ENCODE measurements around the gene CERS4. TPM values are rescaled to one million over a fixed set of nuclear protein-coding genes. Genes with fewer than 3 reads are reported as not detected.
"Not testable (repeated sequence)": the region's sequence is repeated elsewhere in the genome, so short reads cannot be mapped to it uniquely, and the experiment has no call there.

CERS4 gene
- total and polyA plus RNA-seq, 2 donors (not counting 3 experiments of a cell fraction or from before 2014, with no cell fraction given) = 4.9 to 7.7 TPM

DNA sequence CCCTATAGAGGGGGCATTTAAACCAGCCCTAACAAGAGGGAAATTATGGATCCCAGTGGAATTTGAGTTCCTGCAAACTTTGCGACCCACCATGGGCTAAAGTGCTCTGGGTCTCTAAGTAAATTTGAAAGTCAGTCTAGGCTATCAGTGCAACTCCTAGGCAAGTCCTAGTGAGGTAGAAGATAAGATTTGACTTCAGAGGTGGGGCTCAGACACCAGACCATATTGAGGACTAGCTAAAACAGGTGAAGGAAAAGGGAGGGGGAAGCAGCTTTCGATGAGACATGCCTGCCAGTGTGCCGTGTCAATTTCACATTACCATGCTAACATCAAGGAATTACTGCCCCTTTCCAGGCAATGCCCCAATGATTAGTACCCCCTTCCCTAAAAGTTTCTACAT, 60.6 kb downstream of the CERS4 start:
- no TSS peak for BruUV-seq (replicated peaks)
- dilution Hi-C loops (cut with MboI; ENCODE audit: extremely low pct_ligation_motif_present, low sequenced_read_pairs) (no loop called here), intact Hi-C loops (cut with micrococcal nuclease) (loop anchor here (10.0 kb wide), 1 partner anchor 45 kb away; no protein-coding TSS in a partner anchor)
- ChIA-PET POLR2A (no interaction called here), CTCF (interaction anchor here (0.8 to 1.4 kb wide), 2 partner anchors 111 to 372 kb away, joined by 3 to 4 read pairs; no protein-coding TSS in a partner anchor)
- no peak for DNase-seq (ENCODE audit: low read depth, low spot score)
- no peaks in the 10 kb centered on the region for H3K4me1 ChIP-seq (ENCODE audit: control insufficient read depth, extremely low read depth, insufficient read depth, low read length)
- TF ChIP-seq FOS (IDR thresholded peaks at IDR 0.05; ENCODE audit: borderline replicate concordance, insufficient read depth, low read length) (no peak), EZH2 (IDR thresholded peaks at IDR 0.05; ENCODE audit: borderline replicate concordance, low read depth, low read length, severe bottlenecking) (no peak), GATA2 (IDR thresholded peaks at IDR 0.05; ENCODE audit: insufficient read depth, insufficient read length, low read depth, low read length) (no peak), MYC (IDR thresholded peaks at IDR 0.05; ENCODE audit: low read depth, low read length) (no peak), CTCF (IDR thresholded peaks at IDR 0.05; ENCODE audit: extremely low read depth in 1 of 2, insufficient read depth in 1 of 2, low read depth in 1 of 2, low read length in 2 of 2) (no peak), JUN (IDR thresholded peaks at IDR 0.05; ENCODE audit: borderline replicate concordance, insufficient read depth, insufficient read length, low read depth) (no peak), POLR2A (IDR thresholded peaks at IDR 0.05; ENCODE audit: low read depth, low read length) (no peak), POLR2AphosphoS5 (IDR thresholded peaks at IDR 0.05; ENCODE audit: insufficient read depth, low read depth, low read length) (no peak)
- TF ChIP-seq, protein P1, sequence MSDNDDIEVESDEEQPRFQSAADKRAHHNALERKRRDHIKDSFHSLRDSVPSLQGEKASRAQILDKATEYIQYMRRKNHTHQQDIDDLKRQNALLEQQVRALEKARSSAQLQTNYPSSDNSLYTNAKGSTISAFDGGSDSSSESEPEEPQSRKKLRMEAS (IDR thresholded peaks at IDR 0.05; ENCODE audit: insufficient read depth, insufficient read length) = no peak
- no peaks in the 10 kb centered on the region for H4K20me1 ChIP-seq (replicated peaks; ENCODE audit: control insufficient read depth, extremely low read depth, insufficient read depth, low read length)
- no peak overlapping the region for H3K27ac ChIP-seq (ENCODE audit: insufficient read depth, low read depth, low read length)
- no peak overlapping the region for H2AFZ ChIP-seq (ENCODE audit: low read depth, low read length)
- H3K27me3 ChIP-seq (ENCODE audit: control insufficient read depth in 2 of 2, insufficient read depth in 2 of 2, low read length in 2 of 2) = peaks cover 0 to 2% of the 10 kb centered on the region in 2 experiments
- no peak overlapping the region for H3K4me3 ChIP-seq (replicated peaks in 1 of 3; ENCODE audit: insufficient read depth in 1 of 3, low read depth in 1 of 3, low read length in 3 of 3)
- H3K9me1 ChIP-seq (replicated peaks; ENCODE audit: control insufficient read depth, extremely low read depth, insufficient read depth, low read length) = no peaks in the 10 kb centered on the region
- no peaks in the 10 kb centered on the region for H3K36me3 ChIP-seq (ENCODE audit: control insufficient read depth in 2 of 2, extremely low read depth in 1 of 2, insufficient read depth in 2 of 2, low read length in 2 of 2)
- no peaks in the 10 kb centered on the region for H3K9me3 ChIP-seq (replicated peaks; ENCODE audit: control insufficient read depth, insufficient read depth, low read length)
- no peak overlapping the region for H3K9ac ChIP-seq (replicated peaks; ENCODE audit: extremely low read depth, insufficient read depth, low read length)
- H3K4me2 ChIP-seq (ENCODE audit: insufficient read depth, low read length) = no peak overlapping the region
- no peak for FAIRE-seq
- H3K79me2 ChIP-seq (ENCODE audit: control insufficient read depth, insufficient read depth, low read length) = no peaks in the 10 kb centered on the region

GRCh38 chr19:8276508-8276907, 67.3 kb downstream of the CERS4 start:
- H3K27me3 ChIP-seq (ENCODE audit: control insufficient read depth in 2 of 2, insufficient read depth in 2 of 2, low read length in 2 of 2); H2AFZ ChIP-seq (ENCODE audit: low read depth, low read length); H3K9me1 ChIP-seq (replicated peaks; ENCODE audit: control insufficient read depth, extremely low read depth, insufficient read depth, low read length); H3K79me2 ChIP-seq (ENCODE audit: control insufficient read depth, insufficient read depth, low read length); H3K27ac ChIP-seq (ENCODE audit: insufficient read depth, low read depth, low read length); intact Hi-C loops (cut with micrococcal nuclease); H4K20me1 ChIP-seq (replicated peaks; ENCODE audit: control insufficient read depth, extremely low read depth, insufficient read depth, low read length); H3K36me3 ChIP-seq (ENCODE audit: control insufficient read depth in 2 of 2, extremely low read depth in 1 of 2, insufficient read depth in 2 of 2, low read length in 2 of 2); CTCF ChIA-PET; POLR2A ChIA-PET; DNase-seq (ENCODE audit: low read depth, low spot score); BruUV-seq (replicated peaks); H3K4me3 ChIP-seq (replicated peaks in 1 of 3; ENCODE audit: insufficient read depth in 1 of 3, low read depth in 1 of 3, low read length in 3 of 3); dilution Hi-C loops (cut with MboI; ENCODE audit: extremely low pct_ligation_motif_present, low sequenced_read_pairs); H3K4me2 ChIP-seq (ENCODE audit: insufficient read depth, low read length); H3K9ac ChIP-seq (replicated peaks; ENCODE audit: extremely low read depth, insufficient read depth, low read length); H3K4me1 ChIP-seq (ENCODE audit: control insufficient read depth, extremely low read depth, insufficient read depth, low read length); H3K9me3 ChIP-seq (replicated peaks; ENCODE audit: control insufficient read depth, insufficient read depth, low read length): not testable (repeated sequence)
- FAIRE-seq = peak; percentile 81

GRCh38 chr19:8291337-8291736, 82.2 kb downstream of the CERS4 start:
- H4K20me1 ChIP-seq (replicated peaks; ENCODE audit: control insufficient read depth, extremely low read depth, insufficient read depth, low read length); H2AFZ ChIP-seq (ENCODE audit: low read depth, low read length); dilution Hi-C loops (cut with MboI; ENCODE audit: extremely low pct_ligation_motif_present, low sequenced_read_pairs); DNase-seq (ENCODE audit: low read depth, low spot score); H3K4me3 ChIP-seq (replicated peaks in 1 of 3; ENCODE audit: insufficient read depth in 1 of 3, low read depth in 1 of 3, low read length in 3 of 3); H3K9me1 ChIP-seq (replicated peaks; ENCODE audit: control insufficient read depth, extremely low read depth, insufficient read depth, low read length); H3K36me3 ChIP-seq (ENCODE audit: control insufficient read depth in 2 of 2, extremely low read depth in 1 of 2, insufficient read depth in 2 of 2, low read length in 2 of 2); H3K27ac ChIP-seq (ENCODE audit: insufficient read depth, low read depth, low read length); CTCF ChIA-PET; H3K27me3 ChIP-seq (ENCODE audit: control insufficient read depth in 2 of 2, insufficient read depth in 2 of 2, low read length in 2 of 2); H3K9me3 ChIP-seq (replicated peaks; ENCODE audit: control insufficient read depth, insufficient read depth, low read length); H3K9ac ChIP-seq (replicated peaks; ENCODE audit: extremely low read depth, insufficient read depth, low read length); POLR2A ChIA-PET; H3K4me1 ChIP-seq (ENCODE audit: control insufficient read depth, extremely low read depth, insufficient read depth, low read length); H3K79me2 ChIP-seq (ENCODE audit: control insufficient read depth, insufficient read depth, low read length); BruUV-seq (replicated peaks); intact Hi-C loops (cut with micrococcal nuclease); H3K4me2 ChIP-seq (ENCODE audit: insufficient read depth, low read length): not testable (repeated sequence)
- peak; percentile 78 for FAIRE-seq
